ENCODE data around the gene CST7.

CST7 gene

GRCh38 chr20:24958506-24959385, 9.7 kb downstream of the CST7 start:
- H3K36me3 ChIP-seq (ENCODE audit: insufficient read depth, low read length), result peaks cover 21% of the 10 kb centered on the region
- no peaks in the 10 kb centered on the region for H3K9me2 ChIP-seq (ENCODE audit: low read depth, low read length)
- no peaks in the 10 kb centered on the region for H3K27me3 ChIP-seq (ENCODE audit: insufficient read depth, low read length)
- H3K4me2 ChIP-seq (ENCODE audit: low read length), result no peak overlapping the region
- H3K9ac ChIP-seq (ENCODE audit: low read length), result no peak overlapping the region
- H3K79me2 ChIP-seq (ENCODE audit: insufficient read depth, low read length), result no peaks in the 10 kb centered on the region
- H3K9me3 ChIP-seq (ENCODE audit: low read length), result no peaks in the 10 kb centered on the region
- no peak overlapping the region for H3K27ac ChIP-seq (ENCODE audit: low read depth, low read length, poor library complexity, severe bottlenecking)
- H3K4me3 ChIP-seq (ENCODE audit: low read depth, low read length, poor library complexity, severe bottlenecking), result no peak overlapping the region
- no peak overlapping the region for H2AFZ ChIP-seq (ENCODE audit: low read length)
- TF ChIP-seq CTCF (IDR thresholded peaks at IDR 0.05; ENCODE audit: low read length), result no peak
- TF ChIP-seq EZH2 (IDR thresholded peaks at IDR 0.05; ENCODE audit: borderline replicate concordance, low read length), result no peak
- peaks cover 13% of the 10 kb centered on the region for H3K4me1 ChIP-seq (ENCODE audit: insufficient read depth, low read length, severe bottlenecking)
- no peaks in the 10 kb centered on the region for H3F3A ChIP-seq (ENCODE audit: insufficient read depth, low read length)
- no peaks in the 10 kb centered on the region for H4K20me1 ChIP-seq (ENCODE audit: insufficient read depth, low read length)

GRCh38 chr20:24959591-24960301, 10.7 kb downstream of the CST7 start:
- H4K20me1 ChIP-seq (ENCODE audit: insufficient read depth, low read length), result no peaks in the 10 kb centered on the region
- H3F3A ChIP-seq (ENCODE audit: insufficient read depth, low read length), result no peaks in the 10 kb centered on the region
- H3K27me3 ChIP-seq (ENCODE audit: insufficient read depth, low read length), result no peaks in the 10 kb centered on the region
- H3K9me2 ChIP-seq (ENCODE audit: low read depth, low read length), result no peaks in the 10 kb centered on the region
- TF ChIP-seq CTCF (IDR thresholded peaks at IDR 0.05; ENCODE audit: low read length), result no peak
- TF ChIP-seq EZH2 (IDR thresholded peaks at IDR 0.05; ENCODE audit: borderline replicate concordance, low read length), result no peak
- H3K4me2 ChIP-seq (ENCODE audit: low read length), result no peak overlapping the region
- H3K4me1 ChIP-seq (ENCODE audit: insufficient read depth, low read length, severe bottlenecking), result peaks cover 6% of the 10 kb centered on the region
- H3K4me3 ChIP-seq (ENCODE audit: low read depth, low read length, poor library complexity, severe bottlenecking), result no peak overlapping the region
- H3K9me3 ChIP-seq (ENCODE audit: low read length), result no peaks in the 10 kb centered on the region
- no peak overlapping the region for H2AFZ ChIP-seq (ENCODE audit: low read length)
- peaks cover 21% of the 10 kb centered on the region for H3K36me3 ChIP-seq (ENCODE audit: insufficient read depth, low read length)
- no peaks in the 10 kb centered on the region for H3K79me2 ChIP-seq (ENCODE audit: insufficient read depth, low read length)
- no peak overlapping the region for H3K9ac ChIP-seq (ENCODE audit: low read length)
- H3K27ac ChIP-seq (ENCODE audit: low read depth, low read length, poor library complexity, severe bottlenecking), result no peak overlapping the region

DNA sequence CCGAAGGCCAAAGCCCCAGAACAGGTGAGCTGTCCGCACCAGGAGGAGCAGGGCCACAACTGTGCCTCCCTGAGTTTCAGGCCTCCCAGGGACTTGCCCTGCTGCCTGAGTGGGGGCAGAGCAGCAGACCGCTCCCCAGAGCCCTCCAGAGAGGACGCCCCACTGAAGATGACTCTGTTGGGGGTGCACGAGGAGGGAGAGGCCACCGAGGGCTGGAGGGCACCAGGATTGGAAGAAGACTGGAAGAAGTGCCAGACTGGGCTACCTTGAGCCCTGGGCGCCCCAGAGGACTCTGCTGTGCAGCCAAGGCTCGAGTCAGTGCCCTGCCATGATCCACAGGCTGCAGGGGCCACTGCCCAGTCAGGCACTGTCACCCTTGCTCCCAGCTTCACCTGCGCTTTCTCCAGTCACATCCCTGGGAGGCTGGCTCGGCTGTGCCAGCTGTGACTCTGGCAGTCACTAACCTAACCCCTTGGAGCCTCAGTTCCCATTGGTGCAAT, 11.3 kb downstream of the CST7 start:
- Histone ChIP-seq H3K4me1 (ENCODE audit: insufficient read depth, low read length, severe bottlenecking) (no peaks in the 10 kb centered on the region), H3F3A (ENCODE audit: insufficient read depth, low read length) (no peaks in the 10 kb centered on the region), H2AFZ (ENCODE audit: low read length) (no peak overlapping the region), H3K4me3 (ENCODE audit: low read depth, low read length, poor library complexity, severe bottlenecking) (no peak overlapping the region), H3K9ac (ENCODE audit: low read length) (no peak overlapping the region), H3K27ac (ENCODE audit: low read depth, low read length, poor library complexity, severe bottlenecking) (no peak overlapping the region), H3K9me2 (ENCODE audit: low read depth, low read length) (no peaks in the 10 kb centered on the region), H3K36me3 (ENCODE audit: insufficient read depth, low read length) (peaks cover 21% of the 10 kb centered on the region), H3K27me3 (ENCODE audit: insufficient read depth, low read length) (no peaks in the 10 kb centered on the region), H3K4me2 (ENCODE audit: low read length) (no peak overlapping the region), H4K20me1 (ENCODE audit: insufficient read depth, low read length) (no peaks in the 10 kb centered on the region), H3K79me2 (ENCODE audit: insufficient read depth, low read length) (no peaks in the 10 kb centered on the region), H3K9me3 (ENCODE audit: low read length) (no peaks in the 10 kb centered on the region)
- TF ChIP-seq CTCF (IDR thresholded peaks at IDR 0.05; ENCODE audit: low read length), result no peak
- TF ChIP-seq EZH2 (IDR thresholded peaks at IDR 0.05; ENCODE audit: borderline replicate concordance, low read length), result no peak
